HFFc6 (cell line): ENCODE measurements around the gene LMF1. TPM values are rescaled to one million over a fixed set of nuclear protein-coding genes. Genes with fewer than 3 reads are reported as not detected.
"Not testable (repeated sequence)": the region's sequence is repeated elsewhere in the genome, so short reads cannot be mapped to it uniquely, and the experiment has no call there.

Source experiments
- DNase-seq: peaks from one replicate; pipeline ENCODE4 v3.0.0-alpha.2; 2018
- H3K27ac Mint-ChIP-seq: 2 replicates; pipeline ENCODE4 v1.8.0; 2020; ENCODE audit warnings: mild to moderate bottlenecking, mixed read lengths
- H3K27me3 Mint-ChIP-seq: 2 replicates; pipeline ENCODE4 v1.8.0; 2021; ENCODE audit warnings: mild to moderate bottlenecking, moderate library complexity, mixed read lengths; ENCODE audit not compliant: insufficient read depth
- H3K36me3 Mint-ChIP-seq: 2 replicates; pipeline ENCODE4 v1.8.0; 2021; ENCODE audit warnings: low read depth, mixed read lengths
- H3K4me1 Mint-ChIP-seq: 2 replicates; pipeline ENCODE4 v1.8.0; 2020; ENCODE audit warnings: low read depth, mixed read lengths
- H3K4me3 Mint-ChIP-seq: 2 replicates; pipeline ENCODE4 v1.8.0; 2020; ENCODE audit warnings: mild to moderate bottlenecking, moderate library complexity, mixed read lengths
- H3K9me3 Mint-ChIP-seq: 2 replicates; pipeline ENCODE4 v1.8.0; 2020; ENCODE audit warnings: mild to moderate bottlenecking, mixed read lengths
- CTCF ChIP-seq: fragments of 200-600 bp; sonication (generic); IDR thresholded peaks from 2 replicates; pipeline ENCODE4 v1.5.0; 2021; ENCODE audit warnings: antibody characterized with exemption, mild to moderate bottlenecking
- total RNA-seq, 6 experiments: library from RNA; stranded (reverse); fragmentation: NEBNext Ultra II Directional; extraction: Animal tissue kit (Norgen Biotek cat#: 25700); gene quantifications; 2 replicates in 1 of 6; 3 replicates in 5 of 6; pipeline ENCODE4 v1.2.3, GENCODE V29; 2021

Gene LMF1
- total RNA-seq, 6 experiments from 2014 or later: 10.9 to 19.3 (median 14.2) TPM

GRCh38 chr16:885391-885790, 85.4 kb downstream of the LMF1 start:
- Mint-ChIP-seq H3K4me1 (no peaks in the 10 kb centered on the region), H3K27me3 (peaks cover 4% of the 10 kb centered on the region; the same call in 1 of the 2 replicates), H3K9me3 (peaks cover 8% of the 10 kb centered on the region; the same call in 1 of the 2 replicates), H3K27ac (no peak overlapping the region), H3K36me3 (no peaks in the 10 kb centered on the region), H3K4me3 (no peak overlapping the region)
- no peak for TF ChIP-seq CTCF
- DNase-seq: no peak

GRCh38 chr16:884232-884631, 86.6 kb downstream of the LMF1 start:
- H3K4me1 Mint-ChIP-seq: no peaks in the 10 kb centered on the region
- H3K4me3 Mint-ChIP-seq: no peak overlapping the region

GRCh38 chr16:883781-884180, 87.0 kb downstream of the LMF1 start:
- H3K27ac Mint-ChIP-seq: no peak overlapping the region
- DNase-seq: no peak
- peaks cover 4% of the 10 kb centered on the region; the same call in 1 of the 2 replicates for H3K27me3 Mint-ChIP-seq
- H3K4me1 Mint-ChIP-seq: no peaks in the 10 kb centered on the region
- H3K36me3 Mint-ChIP-seq: no peaks in the 10 kb centered on the region
- no peak overlapping the region for H3K4me3 Mint-ChIP-seq
- TF ChIP-seq CTCF: no peak
- H3K9me3 Mint-ChIP-seq: peaks cover 8% of the 10 kb centered on the region; the same call in 1 of the 2 replicates

More at GRCh38 chr16:884232-884631, 86.6 kb downstream of the LMF1 start:
- H3K9me3 Mint-ChIP-seq: peaks cover 8% of the 10 kb centered on the region; the same call in 1 of the 2 replicates
- peaks cover 4% of the 10 kb centered on the region; the same call in 1 of the 2 replicates for H3K27me3 Mint-ChIP-seq
- no peak for DNase-seq
- TF ChIP-seq CTCF: no peak
- no peak overlapping the region for H3K27ac Mint-ChIP-seq
- no peaks in the 10 kb centered on the region for H3K36me3 Mint-ChIP-seq

GRCh38 chr16:883340-883739, 87.4 kb downstream of the LMF1 start:
- peaks cover 8% of the 10 kb centered on the region; the same call in 1 of the 2 replicates for H3K9me3 Mint-ChIP-seq
- H3K4me3 Mint-ChIP-seq: no peak overlapping the region
- peaks cover 4% of the 10 kb centered on the region; the same call in 1 of the 2 replicates for H3K27me3 Mint-ChIP-seq
- TF ChIP-seq CTCF: no peak
- no peak overlapping the region for H3K27ac Mint-ChIP-seq
- H3K36me3 Mint-ChIP-seq: no peaks in the 10 kb centered on the region
- DNase-seq: no peak
- H3K4me1 Mint-ChIP-seq: no peaks in the 10 kb centered on the region

- H3K4me3 Mint-ChIP-seq, H3K36me3 Mint-ChIP-seq, DNase-seq, H3K9me3 Mint-ChIP-seq, H3K4me1 Mint-ChIP-seq, H3K27ac Mint-ChIP-seq, H3K27me3 Mint-ChIP-seq: not testable (repeated sequence)
Measured at GRCh38 chr16:882671-883070, 88.1 kb downstream of the LMF1 start.

- Mint-ChIP-seq H3K4me3 (no peak overlapping the region), H3K27me3 (peaks cover 4% of the 10 kb centered on the region; the same call in 1 of the 2 replicates), H3K27ac (no peak overlapping the region), H3K36me3 (peaks cover 4% of the 10 kb centered on the region; the same call in 1 of the 2 replicates), H3K4me1 (no peaks in the 10 kb centered on the region), H3K9me3 (peaks cover 13% of the 10 kb centered on the region)
- TF ChIP-seq CTCF: no peak
- no peak for DNase-seq
Measured at GRCh38 chr16:882256-882655, 88.5 kb downstream of the LMF1 start.
